ENCODE results near the gene TKFC.

GRCh38 chr11:61325649-61326414, 7.2 kb upstream of the TKFC start:
- TF ChIP-seq CTCF (conservative IDR thresholded peaks at IDR 0.05) (no peak), ZFX (IDR thresholded peaks at IDR 0.05) (no peak)
